Fibroblast of pulmonary artery (primary cell): Measurements from ENCODE around the gene SCAI.
"Not testable (repeated sequence)": the region's sequence is repeated elsewhere in the genome, so short reads cannot be mapped to it uniquely, and the experiment has no call there.

Experiments
- DNase-seq: peaks from one replicate; pipeline ENCODE4 v3.0.0-alpha.2; 2010; ENCODE audit warnings: low read depth
- H3K4me3 ChIP-seq: replicated peaks from 2 replicates; pipeline ENCODE4 v1.5.1; 2011; ENCODE audit warnings: low read depth, mild to moderate bottlenecking, control low read depth, low read length, moderate library complexity
- TF ChIP-seq, protein P1 (sequence below): IDR thresholded peaks from 2 replicates; pipeline ENCODE4 v1.5.1; 2011; ENCODE audit warnings: mild to moderate bottlenecking, control low read depth, low read length, inconsistent platforms; ENCODE audit errors: missing control alignments

SCAI gene

GRCh38 chr9:125085703-125086477 lies 57.4 kb downstream of the SCAI start:
- no peak for DNase-seq
- TF ChIP-seq, protein P1, sequence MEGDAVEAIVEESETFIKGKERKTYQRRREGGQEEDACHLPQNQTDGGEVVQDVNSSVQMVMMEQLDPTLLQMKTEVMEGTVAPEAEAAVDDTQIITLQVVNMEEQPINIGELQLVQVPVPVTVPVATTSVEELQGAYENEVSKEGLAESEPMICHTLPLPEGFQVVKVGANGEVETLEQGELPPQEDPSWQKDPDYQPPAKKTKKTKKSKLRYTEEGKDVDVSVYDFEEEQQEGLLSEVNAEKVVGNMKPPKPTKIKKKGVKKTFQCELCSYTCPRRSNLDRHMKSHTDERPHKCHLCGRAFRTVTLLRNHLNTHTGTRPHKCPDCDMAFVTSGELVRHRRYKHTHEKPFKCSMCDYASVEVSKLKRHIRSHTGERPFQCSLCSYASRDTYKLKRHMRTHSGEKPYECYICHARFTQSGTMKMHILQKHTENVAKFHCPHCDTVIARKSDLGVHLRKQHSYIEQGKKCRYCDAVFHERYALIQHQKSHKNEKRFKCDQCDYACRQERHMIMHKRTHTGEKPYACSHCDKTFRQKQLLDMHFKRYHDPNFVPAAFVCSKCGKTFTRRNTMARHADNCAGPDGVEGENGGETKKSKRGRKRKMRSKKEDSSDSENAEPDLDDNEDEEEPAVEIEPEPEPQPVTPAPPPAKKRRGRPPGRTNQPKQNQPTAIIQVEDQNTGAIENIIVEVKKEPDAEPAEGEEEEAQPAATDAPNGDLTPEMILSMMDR, result no peak

DNA sequence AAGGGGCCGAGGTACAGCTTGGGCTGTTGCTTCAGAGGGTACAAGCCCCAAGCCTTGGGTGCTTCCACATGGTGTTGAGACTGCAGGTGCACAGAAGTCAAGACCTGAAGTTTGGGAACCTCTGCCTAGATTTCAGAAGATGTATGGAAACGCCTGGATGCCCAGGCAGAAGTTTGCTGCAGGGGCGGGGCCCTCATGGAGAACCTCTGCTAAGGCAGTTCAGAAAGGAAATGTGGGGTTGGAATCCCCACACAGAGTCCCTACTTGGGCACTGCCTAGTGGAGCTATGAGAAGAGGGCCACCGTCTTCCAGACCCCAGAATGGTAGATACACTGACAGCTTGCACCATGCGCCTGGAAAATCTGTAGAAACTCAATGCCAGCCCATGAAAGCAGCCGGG lies 61.1 kb downstream of the SCAI start:
- not testable (repeated sequence) for H3K4me3 ChIP-seq, DNase-seq

More at GRCh38 chr9:125085703-125086477, 57.4 kb downstream of the SCAI start:
- H3K4me3 ChIP-seq, result no peak overlapping the region

DNA sequence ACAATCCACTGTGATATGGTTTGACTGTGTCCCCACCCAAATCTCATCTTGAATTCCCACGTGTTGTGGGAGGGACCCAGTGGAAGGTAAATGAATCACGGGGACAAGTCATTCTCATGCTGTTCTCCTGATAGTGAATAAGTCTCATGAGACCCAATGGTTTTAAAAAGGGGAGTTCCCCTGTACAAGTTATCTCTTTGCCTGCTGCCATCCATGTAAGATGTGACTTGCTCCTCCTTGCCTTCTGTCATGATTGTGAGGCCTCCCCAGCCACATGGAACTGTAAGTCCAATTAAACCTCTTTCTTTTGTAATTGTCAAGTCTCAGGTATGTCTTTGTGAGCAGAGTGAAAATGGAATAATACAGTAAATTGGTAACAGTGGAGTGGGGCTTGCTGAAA lies 62.5 kb downstream of the SCAI start:
- not testable (repeated sequence) for H3K4me3 ChIP-seq, DNase-seq

DNA sequence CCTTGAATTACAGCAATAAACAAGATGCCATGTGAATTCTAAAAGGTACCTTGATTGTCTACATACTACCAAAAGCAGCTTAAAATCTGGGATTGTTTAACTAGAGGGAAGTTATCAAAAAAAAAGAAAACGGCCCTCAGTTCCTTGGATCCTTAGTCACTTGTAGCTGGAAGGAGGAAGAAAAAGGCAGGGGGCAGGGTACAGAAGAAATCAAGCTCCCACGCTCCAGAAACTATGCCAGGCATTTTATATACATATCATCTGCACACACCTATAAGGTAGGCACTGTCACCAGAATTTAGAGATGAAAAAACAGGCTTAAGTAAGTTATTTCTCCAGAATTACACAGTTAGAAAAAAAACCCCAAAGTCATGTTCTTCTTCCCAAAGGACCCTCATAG lies 63.4 kb downstream of the SCAI start:
- DNase-seq, result no peak
- no peak overlapping the region for H3K4me3 ChIP-seq
- TF ChIP-seq, protein P1, result no peak

DNA sequence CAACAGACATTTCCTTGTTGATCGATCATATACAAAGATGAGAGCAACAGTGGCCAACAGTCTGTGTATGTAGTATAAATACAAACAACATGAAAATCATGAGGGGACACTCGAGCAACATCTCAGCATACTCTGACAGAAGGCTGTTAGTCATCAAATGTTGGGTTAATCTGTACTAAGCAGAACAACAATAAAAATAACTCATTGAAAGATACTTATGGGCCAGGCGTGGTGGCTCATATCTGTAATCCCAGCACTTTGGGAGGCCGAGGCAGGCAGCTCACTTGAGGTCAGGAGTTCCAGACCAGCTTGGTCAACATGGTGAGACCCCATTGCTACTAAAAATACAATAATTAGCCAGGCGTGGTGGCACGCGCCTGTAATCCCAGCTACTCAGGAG lies 67.3 kb downstream of the SCAI start:
- DNase-seq, result no peak
- H3K4me3 ChIP-seq, result no peak overlapping the region
- TF ChIP-seq, protein P1, result no peak

DNA sequence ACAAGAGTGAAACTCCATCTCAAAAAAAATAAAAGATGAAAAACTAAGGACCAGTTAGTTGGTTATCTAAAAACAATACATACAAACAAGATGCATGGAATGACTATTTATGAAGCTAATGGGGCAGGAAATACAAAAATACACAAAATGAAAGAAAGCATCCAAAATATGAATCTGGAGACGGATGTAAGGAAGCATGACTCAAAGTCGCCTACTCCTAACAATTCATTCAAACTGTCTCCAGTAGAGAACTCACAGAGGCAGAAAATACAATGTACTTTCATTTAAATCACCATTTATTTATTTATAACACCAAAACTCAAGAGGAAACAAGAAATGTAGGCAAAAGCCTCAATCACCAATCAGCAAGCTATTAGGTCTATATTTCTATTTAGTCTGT lies 68.4 kb downstream of the SCAI start:
- TF ChIP-seq, protein P1, result no peak
- peak; percentile 50 for DNase-seq
- no peak overlapping the region for H3K4me3 ChIP-seq

DNA sequence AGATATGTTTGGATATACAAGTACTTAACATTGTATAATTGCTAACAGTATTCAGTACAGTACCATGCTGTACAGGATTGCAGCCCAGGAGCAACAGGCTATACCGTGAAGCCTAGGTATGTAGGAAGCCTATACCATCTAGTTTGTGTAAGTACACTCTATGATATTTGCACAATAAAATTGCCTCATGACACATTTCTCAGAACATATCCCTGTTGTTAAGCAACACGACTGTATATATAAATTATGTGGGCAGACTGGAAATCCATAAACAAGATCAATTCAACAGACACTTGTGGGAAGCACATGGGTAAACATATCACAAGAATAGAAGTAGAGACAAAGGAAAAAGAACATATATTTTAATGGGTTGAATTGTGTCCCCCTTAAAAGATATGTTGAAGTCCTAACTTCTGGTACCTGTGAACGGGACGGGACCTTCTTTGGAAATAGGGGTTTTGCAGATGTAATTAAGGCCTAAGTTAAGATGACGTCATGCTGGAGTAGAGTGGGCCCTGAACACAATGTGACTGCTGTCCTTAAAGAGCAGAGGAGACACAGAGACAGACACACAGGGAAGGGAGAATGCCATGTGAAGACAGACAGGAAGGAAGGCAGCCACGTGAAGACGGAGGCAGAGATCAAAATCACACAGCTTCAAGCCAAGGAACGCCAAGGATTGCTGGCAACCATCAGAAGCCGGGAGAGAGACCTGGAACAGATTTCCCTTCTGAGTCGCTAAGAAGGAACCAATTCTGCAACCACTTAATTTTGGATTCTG lies 76.3 kb downstream of the SCAI start:
- DNase-seq, result peak; percentile 15
- H3K4me3 ChIP-seq, result no peak overlapping the region
- TF ChIP-seq, protein P1, result no peak

DNA sequence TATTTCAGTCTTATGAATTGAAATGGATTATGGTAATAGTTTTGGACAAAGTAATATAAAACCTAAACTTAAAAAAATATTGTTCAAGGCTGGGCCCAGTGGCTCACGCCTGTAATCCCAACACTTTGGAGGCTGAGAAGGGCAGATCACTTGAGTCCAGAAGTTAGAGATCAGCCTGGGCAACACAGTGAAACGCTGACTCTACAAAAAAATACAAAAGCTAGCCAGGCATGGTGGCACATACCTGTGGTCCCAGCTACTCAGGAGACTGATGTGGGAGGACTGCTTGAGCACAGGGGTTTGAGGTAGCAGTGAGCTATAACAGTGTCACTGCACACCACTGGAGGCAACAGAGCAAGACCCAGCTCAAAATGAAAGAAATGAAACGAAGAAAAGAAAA lies 81.9 kb downstream of the SCAI start:
- TF ChIP-seq, protein P1, result no peak
- H3K4me3 ChIP-seq, result no peak overlapping the region
- no peak for DNase-seq
